Uterus (tissue), 4 donors: ENCODE measurements around the gene MMP3. TPM values are rescaled to one million over a fixed set of nuclear protein-coding genes. Genes with fewer than 3 reads are reported as not detected.

Experiments
- DNase-seq, 2 donors: peaks; one replicate each; pipeline ENCODE4 v3.0.0-alpha.2; 2019 to 2020
- H3K27ac ChIP-seq, 2 donors: fragments of 200-600 bp; sonication (generic); 1 replicate in 1 of 2; 2 replicates in 1 of 2; pipeline ENCODE4 v1.5.1; 2016 to 2018
- H3K27me3 ChIP-seq, 2 donors: fragments of 200-600 bp; sonication (generic); one replicate each; pipeline ENCODE4 v1.5.1; 2018 to 2019; ENCODE audit warnings: control low read depth in 1 of 2
- H3K36me3 ChIP-seq, 2 donors: fragments of 200-600 bp; sonication (generic); one replicate each; pipeline ENCODE4 v1.5.1; 2019; ENCODE audit warnings: control low read depth in 1 of 2
- H3K4me1 ChIP-seq, 2 donors: fragments of 200-600 bp; sonication (generic); one replicate each; pipeline ENCODE4 v1.5.1; 2018 to 2019; ENCODE audit warnings: control low read depth in 1 of 2
- H3K4me3 ChIP-seq, 2 donors: fragments of 200-600 bp; sonication (generic); 1 replicate in 1 of 2; 2 replicates in 1 of 2; pipeline ENCODE4 v1.5.1; 2018 to 2019; ENCODE audit warnings: mild to moderate bottlenecking in 1 of 2
- H3K9me3 ChIP-seq, 2 donors: fragments of 200-600 bp; sonication (generic); one replicate each; pipeline ENCODE4 v1.5.1; 2019; ENCODE audit warnings: control low read depth in 1 of 2
- POLR2A ChIP-seq, 2 donors: fragments of 450-650 bp; IDR thresholded peaks; one replicate each; pipeline ENCODE4 v1.6.1; 2016; ENCODE audit warnings: antibody characterized with exemption in 2 of 2, mild to moderate bottlenecking in 1 of 2, moderate library complexity in 1 of 2
- intact Hi-C: fragments of 100-400 bp; cut with DNase I; formaldehyde crosslinking; loops from one replicate; pipeline ENCODE4 v1.15.1; 2023; ENCODE audit warnings: low total_unique reads
- total RNA-seq, 4 donors: library from RNA; depleted of rRNA in 3 of 4; stranded (reverse); fragments of >200 nt in 3 of 4; gene quantifications; one replicate each; pipeline versions ENCODE4 v1.1.0 to v1.2.4, GENCODE V29; 2014 to 2023
- TF ChIP-seq, protein P1 (sequence below), 4 experiments: fragments of 200-600 bp in 2 of 4; fragments of 450-650 bp in 2 of 4; sonication (generic) in 2 of 4; IDR thresholded peaks; one replicate each; pipeline ENCODE4 v1.5.1; 2016 to 2019; ENCODE audit warnings: antibody characterized with exemption in 4 of 4, mild to moderate bottlenecking in 2 of 4, moderate library complexity in 1 of 4
- donor health status: DM: yes; HTN: yes; CAD: no.

Gene MMP3
- not detected for total RNA-seq

DNA sequence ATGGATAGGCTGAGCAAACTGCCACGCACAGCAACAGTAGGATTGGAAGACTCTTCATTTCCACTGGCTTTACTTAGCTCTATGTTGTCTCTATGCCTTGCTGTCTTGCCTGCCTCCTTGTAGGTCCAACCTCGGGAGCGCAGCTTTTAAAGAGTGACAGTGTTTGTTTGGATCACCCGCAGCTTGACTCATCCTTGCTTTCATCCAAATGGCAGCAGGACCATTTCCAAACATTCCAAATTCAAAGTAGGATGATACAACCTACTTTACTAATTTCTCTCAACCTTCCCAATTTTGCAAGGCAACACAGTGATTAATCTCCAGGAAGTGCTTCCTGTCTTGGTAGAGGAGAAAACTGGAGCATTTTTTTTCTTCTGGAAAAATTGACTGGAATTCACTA lies at the start of gene MMP3:
TSS of gene MMP3 (minus strand) at position 121 of the 400 bp plus-strand sequence. CDS start at position 58, 63 bp downstream.
- H3K27ac ChIP-seq, result no peak within 1 kb of the TSS
- H3K9me3 ChIP-seq, result no peaks in the 10 kb centered on the region
- H3K4me3 ChIP-seq, result no peak within 1 kb of the TSS
- TF ChIP-seq, protein P1, sequence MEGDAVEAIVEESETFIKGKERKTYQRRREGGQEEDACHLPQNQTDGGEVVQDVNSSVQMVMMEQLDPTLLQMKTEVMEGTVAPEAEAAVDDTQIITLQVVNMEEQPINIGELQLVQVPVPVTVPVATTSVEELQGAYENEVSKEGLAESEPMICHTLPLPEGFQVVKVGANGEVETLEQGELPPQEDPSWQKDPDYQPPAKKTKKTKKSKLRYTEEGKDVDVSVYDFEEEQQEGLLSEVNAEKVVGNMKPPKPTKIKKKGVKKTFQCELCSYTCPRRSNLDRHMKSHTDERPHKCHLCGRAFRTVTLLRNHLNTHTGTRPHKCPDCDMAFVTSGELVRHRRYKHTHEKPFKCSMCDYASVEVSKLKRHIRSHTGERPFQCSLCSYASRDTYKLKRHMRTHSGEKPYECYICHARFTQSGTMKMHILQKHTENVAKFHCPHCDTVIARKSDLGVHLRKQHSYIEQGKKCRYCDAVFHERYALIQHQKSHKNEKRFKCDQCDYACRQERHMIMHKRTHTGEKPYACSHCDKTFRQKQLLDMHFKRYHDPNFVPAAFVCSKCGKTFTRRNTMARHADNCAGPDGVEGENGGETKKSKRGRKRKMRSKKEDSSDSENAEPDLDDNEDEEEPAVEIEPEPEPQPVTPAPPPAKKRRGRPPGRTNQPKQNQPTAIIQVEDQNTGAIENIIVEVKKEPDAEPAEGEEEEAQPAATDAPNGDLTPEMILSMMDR (IDR thresholded peaks at IDR 0.05), result no peak
- no peak for TF ChIP-seq POLR2A (IDR thresholded peaks at IDR 0.05)
- no peaks in the 10 kb centered on the region for H3K27me3 ChIP-seq
- DNase-seq, result no peak
- intact Hi-C loops, result no loop called here
- H3K36me3 ChIP-seq, result no peaks in the 10 kb centered on the region
- H3K4me1 ChIP-seq, result no peaks in the 10 kb centered on the region

DNA sequence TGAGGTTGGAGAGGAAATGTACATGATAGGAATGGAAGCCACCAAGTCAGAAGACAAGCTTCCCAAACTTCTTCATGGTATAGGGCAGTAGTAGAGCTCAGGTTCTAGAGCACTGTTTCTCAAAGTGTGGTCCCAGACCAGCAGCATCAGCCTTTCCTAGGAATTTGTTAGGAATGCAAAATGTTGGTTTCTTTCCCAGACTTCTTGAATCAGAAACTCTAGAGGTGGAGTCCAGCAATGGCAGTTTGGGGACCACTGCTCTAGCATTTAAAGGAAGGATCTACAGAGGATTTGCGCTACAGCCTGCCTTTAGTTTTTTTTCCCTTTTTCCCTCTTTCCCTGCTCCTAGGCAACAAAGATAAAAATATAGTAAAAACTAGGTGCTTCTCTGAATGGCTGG lies 48.3 kb upstream of the MMP3 start:
- Histone ChIP-seq H3K4me3 (no peak overlapping the region), H3K36me3 (no peaks in the 10 kb centered on the region), H3K9me3 (no peaks in the 10 kb centered on the region), H3K27ac (no peak overlapping the region), H3K27me3 (no peaks in the 10 kb centered on the region), H3K4me1 (no peaks in the 10 kb centered on the region)
- DNase-seq, result no peak
- intact Hi-C loops, result no loop called here
- no peak for TF ChIP-seq POLR2A (IDR thresholded peaks at IDR 0.05)
- TF ChIP-seq, protein P1 (IDR thresholded peaks at IDR 0.05), result no peak

DNA sequence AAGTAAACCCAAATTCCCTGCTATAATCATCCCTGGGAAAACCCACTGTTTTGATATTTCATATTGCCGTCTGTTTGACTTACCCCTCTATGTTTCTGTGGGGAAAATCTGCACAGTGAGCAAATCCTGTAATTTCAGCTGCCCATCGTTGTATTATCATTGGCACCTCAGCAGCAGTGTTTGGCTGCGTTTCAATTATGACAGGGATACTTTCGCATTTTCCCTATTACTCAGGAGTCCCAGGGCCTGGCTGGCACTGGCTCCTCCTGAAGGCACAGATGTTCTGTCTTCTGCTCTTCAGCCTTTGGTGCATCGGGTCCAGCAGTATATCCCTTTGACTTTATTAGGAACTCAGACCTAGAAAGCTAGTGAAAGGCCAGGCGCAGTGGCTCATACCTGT lies 43.6 kb upstream of the MMP3 start:
- Histone ChIP-seq H3K9me3 (no peaks in the 10 kb centered on the region), H3K4me1 (no peaks in the 10 kb centered on the region), H3K27me3 (no peaks in the 10 kb centered on the region), H3K27ac (no peak overlapping the region), H3K4me3 (no peak overlapping the region), H3K36me3 (no peaks in the 10 kb centered on the region)
- TF ChIP-seq, protein P1 (IDR thresholded peaks at IDR 0.05), result no peak
- no peak for TF ChIP-seq POLR2A (IDR thresholded peaks at IDR 0.05)
- no peak for DNase-seq
- intact Hi-C loops, result no loop called here

DNA sequence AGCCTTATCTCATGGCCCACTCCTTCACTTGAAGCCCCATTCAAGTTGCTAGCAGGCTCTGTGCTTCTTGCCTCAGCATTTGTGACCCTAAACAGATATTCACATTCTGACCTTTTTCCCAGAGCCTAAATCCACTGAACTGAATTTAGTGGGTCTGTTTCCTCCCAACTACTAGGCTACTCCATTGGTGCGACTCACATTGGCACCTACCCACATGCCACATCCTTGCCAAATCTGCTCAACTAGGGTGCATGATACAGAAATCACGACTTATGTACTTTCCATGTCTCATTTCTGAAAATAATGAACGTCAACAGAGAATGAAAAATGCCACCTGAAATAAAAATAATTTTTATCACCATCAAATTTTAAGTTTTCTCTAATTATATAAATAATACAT lies 39.7 kb upstream of the MMP3 start:
- H3K36me3 ChIP-seq, result no peaks in the 10 kb centered on the region
- H3K4me1 ChIP-seq, result no peaks in the 10 kb centered on the region
- no peak overlapping the region for H3K4me3 ChIP-seq
- no peak for TF ChIP-seq POLR2A (IDR thresholded peaks at IDR 0.05)
- TF ChIP-seq, protein P1 (IDR thresholded peaks at IDR 0.05), result no peak
- H3K27ac ChIP-seq, result no peak overlapping the region
- no peaks in the 10 kb centered on the region for H3K27me3 ChIP-seq
- intact Hi-C loops, result no loop called here
- no peak for DNase-seq
- no peaks in the 10 kb centered on the region for H3K9me3 ChIP-seq

DNA sequence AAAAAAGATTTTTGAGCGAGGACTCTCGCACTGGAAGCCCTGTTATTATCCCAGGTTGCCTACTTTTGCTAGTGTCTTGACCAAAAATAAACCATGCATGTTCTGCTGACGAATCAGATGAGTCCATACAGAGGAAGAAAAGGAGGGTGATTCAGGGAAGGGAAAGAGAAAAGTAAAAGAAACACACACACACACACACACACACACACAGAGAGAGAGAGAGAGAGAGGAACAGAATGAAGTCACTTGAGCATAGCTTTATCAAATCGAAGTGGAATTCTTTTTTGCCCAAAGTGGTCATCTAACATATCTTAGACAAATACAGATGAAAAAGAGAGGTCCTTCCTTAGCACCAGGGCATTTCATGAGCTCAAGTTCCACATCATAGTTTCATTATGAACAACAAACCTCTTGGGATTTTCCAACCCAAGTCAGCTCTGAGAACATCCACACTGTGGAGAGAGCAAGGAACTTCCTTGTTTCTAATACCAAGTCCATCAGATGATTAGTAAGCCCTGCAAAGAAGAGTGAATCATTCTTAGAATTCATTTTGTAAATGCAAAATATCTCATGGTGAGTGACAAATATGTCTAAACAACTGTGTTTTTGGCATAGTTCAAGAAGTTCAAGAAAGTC lies 39.1 kb upstream of the MMP3 start:
- intact Hi-C loops, result no loop called here
- no peaks in the 10 kb centered on the region for H3K9me3 ChIP-seq
- no peak overlapping the region for H3K27ac ChIP-seq
- H3K4me3 ChIP-seq, result no peak overlapping the region
- H3K36me3 ChIP-seq, result no peaks in the 10 kb centered on the region
- H3K27me3 ChIP-seq, result no peaks in the 10 kb centered on the region
- DNase-seq, result no peak
- H3K4me1 ChIP-seq, result no peaks in the 10 kb centered on the region
- TF ChIP-seq POLR2A (IDR thresholded peaks at IDR 0.05), result no peak
- TF ChIP-seq, protein P1 (IDR thresholded peaks at IDR 0.05), result no peak
